NCI-H460 (cell line): ENCODE data around the gene SPCS1. TPM values are rescaled to one million over a fixed set of nuclear protein-coding genes. Genes with fewer than 3 reads are reported as not detected.
A peak's percentile ranks its signal among the peaks of the same experiment; 100 is the strongest.
"Not testable (repeated sequence)": the region's sequence is repeated elsewhere in the genome, so short reads cannot be mapped to it uniquely, and the experiment has no call there.

ENCODE experiments used
- DNase-seq: peaks from one replicate; pipeline ENCODE4 v3.0.0-alpha.2; 2016; ENCODE audit warnings: low read depth; ENCODE audit errors: extremely low read depth
- polyA plus RNA-seq: library from polyadenylated mRNA; depleted of rRNA; stranded (reverse); fragments of >200 nt; gene quantifications from 2 replicates; pipeline ENCODE4 v1.2.3, GENCODE V29; 2014; cell fraction: nucleus; rRNA removed
- total RNA-seq: library from RNA; depleted of rRNA; stranded (reverse); fragments of >200 nt; shearing (Covaris generic); gene quantifications from 2 replicates; pipeline ENCODE4 v1.2.3, GENCODE V29; 2014; rRNA removed

SPCS1 gene
- total RNA-seq = 172 and 198 TPM in 2 replicates
- 108 and 171 TPM in 2 replicates for polyA plus RNA-seq

DNA sequence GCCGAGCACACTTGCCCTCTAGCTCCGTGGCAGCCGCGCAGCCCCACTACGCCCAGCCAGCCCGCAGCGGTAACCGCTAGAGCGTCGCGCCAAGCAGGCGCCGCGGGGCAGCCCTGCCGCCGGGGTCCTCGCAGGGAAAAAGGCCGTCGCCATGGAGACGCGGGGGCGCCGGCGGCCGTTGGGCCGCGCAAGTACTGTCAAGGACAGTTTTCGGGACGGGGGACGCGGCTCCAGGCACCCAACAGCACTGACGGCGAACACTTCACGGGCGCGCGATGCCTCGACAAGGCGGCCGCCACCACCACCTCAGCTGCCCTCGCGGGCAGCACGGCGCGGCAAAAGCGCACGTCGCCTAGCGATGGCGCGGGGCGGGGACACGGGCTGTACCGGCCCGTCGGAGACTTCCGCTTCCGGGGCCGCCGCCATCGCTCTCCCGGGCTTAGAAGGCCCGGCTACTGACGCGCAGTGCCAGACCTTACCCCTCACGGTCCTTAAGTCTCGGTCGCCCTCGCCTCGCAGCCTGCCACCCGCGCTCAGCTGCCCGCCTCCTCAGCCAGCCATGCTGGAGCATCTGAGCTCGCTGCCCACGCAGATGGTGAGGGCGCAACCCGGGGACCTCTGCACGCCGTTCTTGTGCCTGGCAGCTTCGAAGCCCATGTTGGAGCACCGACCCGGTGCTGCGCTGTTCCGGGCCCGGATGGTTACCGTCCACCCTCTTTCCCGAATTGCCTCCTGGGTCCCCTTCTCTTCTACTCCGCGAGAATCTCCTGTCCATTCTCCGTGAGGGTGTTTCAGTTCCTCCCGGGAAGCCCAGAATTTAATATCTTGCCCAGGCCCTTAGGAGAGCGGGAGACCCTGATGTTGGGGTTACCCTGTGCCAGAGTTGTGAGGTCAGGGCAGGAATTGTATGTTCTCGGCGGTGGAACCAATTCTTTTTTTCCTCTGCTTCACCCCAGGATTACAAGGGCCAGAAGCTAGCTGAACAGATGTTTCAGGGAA is at the start of gene SPCS1, which contains the start of gene GLT8D1:
Gene SPCS1 (plus strand): TSS at position 419 of the 999 bp plus-strand sequence. CDS start 141 bp downstream, at position 560.
Gene GLT8D1 (minus strand): TSS at position 104 of the 999 bp plus-strand sequence. CDS start 5,331 bp downstream, outside the sequence.
- DNase-seq = peak; percentile 70

DNA sequence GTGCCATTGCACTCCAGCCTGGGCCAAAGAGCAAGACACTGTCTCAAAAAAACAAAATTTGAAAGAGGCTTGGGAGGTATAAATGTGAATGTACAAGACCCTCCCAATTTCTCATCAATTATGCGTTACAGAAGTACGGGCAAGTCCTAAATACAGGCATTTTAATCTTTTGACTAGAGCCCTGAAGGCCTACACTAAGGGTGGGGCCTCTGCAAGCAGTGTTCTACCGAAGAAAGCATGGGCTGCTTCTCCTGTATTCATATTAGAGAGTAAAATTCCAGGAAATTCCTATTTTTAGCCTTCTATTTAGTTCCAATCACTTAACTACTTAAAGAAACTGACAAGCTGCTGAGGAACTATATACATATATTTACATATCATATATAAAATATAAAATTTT is 45.9 kb upstream of the SPCS1 start:
- DNase-seq = no peak

GRCh38 chr3:52663098-52663497 is 42.8 kb upstream of the SPCS1 start:
- DNase-seq = no peak

- peak; percentile 30 for DNase-seq
Measured at GRCh38 chr3:52670621-52671521, 35.0 kb upstream of the SPCS1 start.

DNA sequence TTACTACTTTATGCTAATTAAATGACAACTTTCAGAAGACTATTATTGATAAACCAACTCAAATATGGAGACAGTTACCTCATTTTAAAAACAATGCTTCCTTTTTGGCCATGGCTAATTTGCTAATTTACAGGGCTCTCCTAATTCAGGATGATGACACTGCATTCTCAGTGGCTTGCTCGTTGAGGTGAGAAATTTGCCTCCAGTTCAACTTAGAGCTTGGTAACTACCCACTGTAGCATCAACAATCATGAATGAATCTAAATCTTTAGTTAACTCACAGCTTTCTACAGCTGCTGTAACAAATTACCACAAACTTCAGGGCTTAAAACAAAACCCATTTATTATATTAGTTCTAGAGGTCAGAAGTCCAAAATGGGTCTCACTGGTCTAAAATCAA is 34.2 kb upstream of the SPCS1 start:
- DNase-seq = no peak

- not testable (repeated sequence) for DNase-seq
Measured at GRCh38 chr3:52676201-52676600, 29.7 kb upstream of the SPCS1 start.

DNA sequence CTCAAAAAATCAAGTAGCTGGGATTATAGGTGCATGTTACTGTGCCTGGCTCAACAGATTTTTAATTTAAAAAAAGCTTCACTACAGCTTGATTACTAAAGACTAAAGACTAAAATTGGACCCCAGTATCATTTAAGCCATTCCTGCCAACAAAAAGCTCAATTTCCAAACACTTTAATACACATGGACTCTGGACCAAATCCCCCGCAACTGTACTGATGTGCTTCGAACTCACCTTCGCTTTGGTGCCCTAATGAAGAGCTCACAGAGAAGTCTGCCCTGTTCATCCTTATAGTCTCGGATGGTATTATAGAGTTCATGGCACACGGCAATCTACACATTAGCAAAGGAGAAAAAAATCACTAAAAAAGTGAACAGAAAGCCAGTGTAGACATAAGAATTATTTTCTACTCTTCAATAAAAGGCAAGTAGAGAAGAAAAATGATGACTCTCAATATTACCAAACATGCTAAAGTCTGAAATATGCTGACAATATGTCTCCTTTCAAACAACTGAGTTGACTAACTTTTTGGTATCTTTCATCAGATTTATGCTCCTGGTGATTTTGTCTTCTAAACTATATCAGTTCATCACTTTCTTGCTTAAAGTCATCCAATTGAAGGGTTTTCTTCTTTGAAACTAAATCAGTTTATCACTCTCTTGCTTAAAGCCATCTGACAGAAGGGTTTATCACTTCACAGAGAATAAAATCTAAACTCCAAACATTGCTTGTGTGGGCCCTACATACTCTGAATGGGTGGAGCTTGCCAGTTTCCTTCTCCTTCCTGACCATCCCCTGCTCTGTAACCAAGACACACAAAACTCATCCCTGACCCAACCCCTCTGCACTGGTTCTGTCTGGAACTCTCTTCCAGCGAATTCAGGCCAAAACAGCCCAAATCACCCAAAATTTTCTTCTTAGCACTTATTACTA is 27.4 kb upstream of the SPCS1 start:
- DNase-seq = no peak

DNA sequence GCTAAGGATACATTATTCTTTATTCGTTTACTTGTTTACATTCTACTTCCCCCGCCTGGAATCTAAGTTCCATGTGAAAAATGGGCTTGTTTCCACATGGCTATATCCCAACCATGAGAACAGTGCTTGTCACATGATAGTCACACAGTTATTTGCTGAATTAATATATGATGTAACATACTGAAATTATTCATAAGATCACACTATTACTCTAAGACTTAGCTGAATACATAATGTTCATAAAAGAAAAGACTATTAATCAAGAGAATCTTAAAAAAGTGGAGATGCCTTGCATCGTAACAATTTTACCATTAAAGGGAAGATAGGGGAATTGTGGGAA is 26.7 kb upstream of the SPCS1 start:
- DNase-seq = peak; percentile 35

GRCh38 chr3:52679811-52680210 is 26.1 kb upstream of the SPCS1 start:
- DNase-seq = no peak

GRCh38 chr3:52681596-52681995 is 24.3 kb upstream of the SPCS1 start:
- DNase-seq = no peak

DNA sequence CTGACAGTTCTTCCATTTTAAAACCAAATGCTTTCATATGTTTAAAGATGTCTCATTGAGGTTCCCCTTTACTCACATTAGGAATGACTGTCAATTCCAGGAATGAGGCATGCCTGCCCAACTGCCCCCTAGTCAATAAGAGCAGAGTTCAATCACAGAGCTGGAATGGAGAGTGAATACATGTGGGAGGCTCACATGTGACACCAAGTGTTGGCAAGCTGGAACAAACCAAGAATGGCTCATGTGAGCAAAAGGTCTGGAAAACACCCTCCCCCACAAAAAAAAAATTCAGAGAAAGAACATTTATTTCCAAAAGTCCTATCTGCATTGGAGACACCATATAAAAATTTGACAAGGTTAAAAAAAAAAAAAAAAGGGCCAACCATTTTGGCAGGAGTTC is 23.9 kb upstream of the SPCS1 start:
- no peak for DNase-seq

DNA sequence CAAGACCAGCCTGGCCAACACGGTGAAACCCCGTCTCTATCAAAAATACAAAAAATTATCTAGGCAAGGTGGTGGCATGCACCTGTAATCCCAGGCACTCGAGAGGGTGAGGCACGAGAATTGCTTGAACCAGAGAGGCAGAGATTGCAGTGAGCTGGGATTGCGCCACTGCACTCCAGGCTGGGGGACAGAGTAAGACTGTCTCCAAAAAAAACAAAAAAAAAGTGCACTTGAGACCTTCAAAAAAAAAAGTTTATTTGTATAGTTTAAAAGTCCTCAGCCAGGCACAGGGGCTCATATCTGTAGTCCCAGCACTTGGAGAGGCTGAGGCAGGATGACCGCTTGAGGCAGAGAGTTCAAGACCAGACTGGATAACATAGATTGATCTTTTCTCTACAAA is 22.3 kb upstream of the SPCS1 start:
- no peak for DNase-seq

GRCh38 chr3:52684184-52684583 is 21.7 kb upstream of the SPCS1 start:
- DNase-seq = no peak

GRCh38 chr3:52685285-52685708 is 20.6 kb upstream of the SPCS1 start:
- DNase-seq = peak; percentile 59

GRCh38 chr3:52685709-52686691 is 19.9 kb upstream of the SPCS1 start, which contains the start of the genes GNL3 and PBRM1:
GNL3 (plus strand) TSS chr3:52686032; CDS start chr3:52686093, 61 bp downstream.
PBRM1 (minus strand) TSS chr3:52685913.
- peak; percentile 90 for DNase-seq

GRCh38 chr3:52688266-52688665 is 17.6 kb upstream of the SPCS1 start:
- no peak for DNase-seq

DNA sequence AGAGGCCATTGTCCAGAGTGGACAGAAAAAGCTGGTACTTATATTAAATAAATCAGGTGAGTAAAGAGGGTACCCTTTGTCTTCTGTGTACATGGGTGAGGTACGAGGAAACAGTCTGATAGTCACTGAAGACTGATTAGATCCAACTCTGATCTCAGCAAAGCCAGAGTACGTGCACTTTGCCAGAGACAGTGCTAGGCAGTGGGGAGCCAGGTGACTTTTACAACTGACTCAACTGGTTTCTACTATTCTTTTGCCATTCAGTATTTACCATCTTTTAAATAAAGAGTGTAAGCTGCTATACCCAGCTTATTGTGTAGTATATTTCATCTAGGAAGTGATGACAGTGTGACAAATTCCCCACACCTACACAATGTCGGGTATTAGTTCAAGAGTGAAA is 16.8 kb upstream of the SPCS1 start:
- DNase-seq = no peak

DNA sequence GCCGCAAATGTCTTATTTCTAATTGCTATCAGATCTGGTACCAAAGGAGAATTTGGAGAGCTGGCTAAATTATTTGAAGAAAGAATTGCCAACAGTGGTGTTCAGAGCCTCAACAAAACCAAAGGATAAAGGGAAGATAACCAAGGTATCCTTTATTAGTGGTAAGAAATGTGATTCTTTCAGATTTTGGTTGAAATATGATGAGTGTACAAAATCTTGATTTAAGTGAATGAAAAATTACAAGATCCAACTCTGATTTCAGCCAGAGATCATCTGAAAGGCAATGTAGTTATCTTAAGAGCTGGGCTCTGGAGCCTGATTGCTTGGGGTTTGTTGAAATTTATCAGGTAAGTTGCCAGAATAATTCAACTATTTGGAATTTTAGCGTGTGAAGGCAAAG is 15.3 kb upstream of the SPCS1 start:
- DNase-seq = no peak

DNA sequence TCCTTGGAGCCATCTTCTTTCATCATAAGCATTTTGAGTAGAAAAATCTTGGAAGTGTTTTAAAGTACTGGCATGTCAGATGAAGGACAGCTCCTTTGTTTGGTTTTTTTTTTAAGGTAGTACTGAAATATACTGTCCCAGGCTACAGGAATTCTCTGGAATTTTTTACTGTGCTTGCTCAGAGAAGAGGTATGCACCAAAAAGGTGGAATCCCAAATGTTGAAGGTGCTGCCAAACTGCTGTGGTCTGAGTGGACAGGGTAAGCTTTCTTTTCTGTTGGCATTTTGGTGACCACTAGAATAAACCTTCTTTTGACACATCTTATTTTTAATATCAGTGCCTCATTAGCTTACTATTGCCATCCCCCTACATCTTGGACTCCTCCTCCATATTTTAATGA is 12.8 kb upstream of the SPCS1 start:
- no peak for DNase-seq
